Spleen (tissue), 7 donors: ENCODE measurements around the gene ACOT13.

Experiments used
- CTCF ChIP-seq, 11 experiments: fragments of 200-600 bp in 7 of 11; fragments of 450-650 bp in 4 of 11; sonication (generic) in 4 of 11; IDR thresholded peaks in 8 of 11; conservative IDR thresholded peaks in 3 of 11; 1 replicate in 7 of 11; 2 replicates in 4 of 11; pipeline versions ENCODE4 v1.4.0 to v1.8.0; 2016 to 2021; ENCODE audit warnings: antibody characterized with exemption in 11 of 11, inconsistent platforms in 4 of 11, mild to moderate bottlenecking in 1 of 11
- POLR2A ChIP-seq, 3 donors: fragments of 450-650 bp; IDR thresholded peaks; one replicate each; pipeline ENCODE4 v1.5.1; 2017; ENCODE audit warnings: antibody characterized with exemption in 3 of 3, mild to moderate bottlenecking in 1 of 3
- donor health status: DM: no; HTN: no; CAD: no; lungs with moderate emphysema.
- donor health status: DM: no; HTN: no; CAD: no.
- donor health status: DM: no; HTN: no; CAD: no.

GRCh38 chr6:24686946-24687345 lies 20.1 kb downstream of the ACOT13 start:
- TF ChIP-seq CTCF (IDR thresholded peaks at IDR 0.05 in 8 of 11, conservative IDR thresholded peaks at IDR 0.05 in 3 of 11) (no peak), POLR2A (IDR thresholded peaks at IDR 0.05) (no peak)
